MG63 (cell line): Measurements from ENCODE around the gene SYCP3. TPM values are rescaled to one million over a fixed set of nuclear protein-coding genes. Genes with fewer than 3 reads are reported as not detected.

Experiments used
- DNase-seq: peaks from one replicate; pipeline ENCODE4 v3.0.0-alpha.2; 2020
- H3K27me3 ChIP-seq: fragments of 250-450 bp; sonication (Bioruptor Pico); 2 replicates; pipeline ENCODE4 v1.5.1; 2020; ENCODE audit warnings: mild to moderate bottlenecking, moderate library complexity
- H3K36me3 ChIP-seq: fragments of 250-450 bp; sonication (Bioruptor Pico); 2 replicates; pipeline ENCODE4 v1.5.1; 2020; ENCODE audit warnings: mild to moderate bottlenecking, moderate library complexity
- H3K4me3 ChIP-seq: fragments of 250-450 bp; sonication (Bioruptor Pico); 2 replicates; pipeline ENCODE4 v1.5.1; 2020; ENCODE audit warnings: mild to moderate bottlenecking, moderate library complexity
- H3K9me3 ChIP-seq: fragments of 250-450 bp; sonication (Bioruptor Pico); 2 replicates; pipeline ENCODE4 v1.5.1; 2020; ENCODE audit warnings: mild to moderate bottlenecking, moderate library complexity
- total RNA-seq: library from RNA; depleted of rRNA; stranded (reverse); fragments of >200 nt; shearing (Covaris generic); gene quantifications from 2 replicates; pipeline ENCODE4 v1.2.3, GENCODE V29; 2014; ENCODE audit warnings: low replicate concordance; rRNA removed

Gene SYCP3
- not detected in 2 replicates for total RNA-seq

DNA sequence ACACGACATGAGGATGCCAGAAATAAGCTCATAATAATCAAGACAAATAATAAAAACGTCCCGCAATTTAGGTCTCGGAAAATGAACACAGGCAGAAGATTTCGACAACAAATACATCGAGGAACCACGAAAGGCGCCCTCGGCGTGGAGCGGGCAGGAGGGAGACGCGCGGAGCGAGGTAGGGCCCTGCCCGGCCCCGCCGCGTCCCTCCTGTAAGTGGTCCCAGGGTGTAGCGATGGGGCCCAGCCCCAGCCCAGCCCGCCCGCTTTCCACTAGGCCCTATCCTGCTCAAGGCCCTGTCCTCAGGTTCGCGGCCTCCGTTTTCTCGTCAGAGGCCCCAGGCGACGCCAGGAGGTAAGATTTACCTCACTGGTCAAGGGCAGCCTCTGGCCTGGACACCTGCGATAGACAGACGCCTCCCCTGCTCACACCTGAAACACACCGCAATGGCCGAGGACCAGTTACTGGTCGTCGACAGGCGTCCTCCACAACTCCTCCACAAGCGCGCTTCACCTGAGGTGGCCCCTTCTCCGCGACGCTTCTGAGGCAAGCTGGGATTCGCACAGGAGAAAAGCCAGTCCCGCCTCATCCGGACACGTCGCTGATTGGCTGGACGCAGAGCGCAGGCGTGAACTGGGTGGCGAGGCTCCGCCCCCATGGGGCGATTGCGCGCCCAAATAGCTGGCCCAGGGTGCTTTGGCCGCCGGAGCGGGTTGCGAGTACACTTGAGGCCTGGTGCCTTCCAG, at the start of gene SYCP3:
SYCP3 (minus strand) TSS at position 543 of the 746 bp plus-strand sequence. CDS start 1,527 bp downstream, outside the sequence.
- H3K9me3 ChIP-seq: no peaks in the 10 kb centered on the region

DNA sequence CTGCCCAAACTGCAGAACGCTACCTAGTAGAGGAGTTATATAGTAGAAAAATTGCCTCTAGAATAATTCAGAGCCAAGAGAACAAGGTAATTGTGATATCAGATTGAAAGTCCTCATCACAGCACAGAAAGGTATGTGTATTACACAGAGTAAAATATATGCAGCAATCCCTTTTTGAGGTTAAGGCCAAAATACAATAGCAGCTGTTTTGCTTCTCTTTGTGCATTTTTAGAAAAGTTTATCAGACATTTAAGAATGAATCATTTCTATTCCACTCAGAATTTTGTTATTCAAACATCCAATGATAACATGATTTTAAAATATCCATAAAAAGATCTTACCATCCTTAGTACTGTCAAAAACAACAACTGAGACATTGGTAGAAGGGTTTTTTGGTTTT, 46.4 kb upstream of the SYCP3 start:
- Histone ChIP-seq H3K4me3 (no peak overlapping the region), H3K9me3 (no peaks in the 10 kb centered on the region), H3K36me3 (no peaks in the 10 kb centered on the region), H3K27me3 (no peaks in the 10 kb centered on the region)
- DNase-seq: no peak

More for the DNA sequence above, at the start of gene SYCP3:
- H3K27me3 ChIP-seq: no peaks in the 10 kb centered on the region
- H3K4me3 ChIP-seq: no peak within 1 kb of the TSS
- DNase-seq: no peak
- H3K36me3 ChIP-seq: no peaks in the 10 kb centered on the region

DNA sequence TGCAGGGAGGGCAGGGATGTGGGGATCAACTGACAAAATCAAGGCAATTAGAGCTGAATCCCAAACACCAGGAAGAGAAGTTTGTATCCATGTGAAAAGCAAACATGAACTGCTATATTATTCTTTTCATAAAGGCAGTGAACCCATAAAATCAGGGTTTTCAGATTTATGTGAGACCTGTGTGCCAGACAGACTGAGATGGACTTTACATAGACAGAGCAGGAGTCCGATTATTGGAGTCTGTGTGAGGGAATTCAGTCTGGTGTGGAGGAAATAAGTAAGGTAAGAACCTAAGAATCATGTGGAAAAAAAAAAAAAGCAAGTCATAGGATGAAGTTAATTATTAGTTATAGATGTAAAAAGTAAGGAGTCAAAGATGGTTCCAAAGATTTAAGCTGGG, 45.1 kb upstream of the SYCP3 start:
- Histone ChIP-seq H3K4me3 (no peak overlapping the region), H3K9me3 (no peaks in the 10 kb centered on the region), H3K27me3 (no peaks in the 10 kb centered on the region), H3K36me3 (no peaks in the 10 kb centered on the region; the same call in 1 of the 2 replicates)
- no peak for DNase-seq

DNA sequence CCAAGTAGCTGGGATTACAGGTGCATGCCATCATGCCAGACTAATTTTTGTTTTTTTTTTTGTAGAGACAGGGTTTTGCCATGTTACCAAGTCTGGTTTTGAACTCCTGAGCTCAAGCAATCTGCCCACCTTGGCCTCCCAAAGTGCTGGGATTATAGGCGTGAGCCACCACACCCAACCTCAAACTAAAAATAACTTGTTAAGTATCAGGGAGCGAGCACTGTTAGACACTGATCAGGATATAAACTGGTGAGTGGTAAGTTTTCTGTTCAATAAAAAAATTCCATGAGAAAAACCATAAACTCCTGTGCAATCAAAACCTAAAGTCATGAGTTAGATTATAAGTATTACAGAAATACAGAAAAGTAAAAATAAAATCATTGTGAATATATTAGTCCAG, 44.6 kb upstream of the SYCP3 start:
- H3K27me3 ChIP-seq: no peaks in the 10 kb centered on the region
- no peaks in the 10 kb centered on the region; the same call in 1 of the 2 replicates for H3K36me3 ChIP-seq
- DNase-seq: no peak
- H3K9me3 ChIP-seq: no peaks in the 10 kb centered on the region
- no peak overlapping the region for H3K4me3 ChIP-seq

DNA sequence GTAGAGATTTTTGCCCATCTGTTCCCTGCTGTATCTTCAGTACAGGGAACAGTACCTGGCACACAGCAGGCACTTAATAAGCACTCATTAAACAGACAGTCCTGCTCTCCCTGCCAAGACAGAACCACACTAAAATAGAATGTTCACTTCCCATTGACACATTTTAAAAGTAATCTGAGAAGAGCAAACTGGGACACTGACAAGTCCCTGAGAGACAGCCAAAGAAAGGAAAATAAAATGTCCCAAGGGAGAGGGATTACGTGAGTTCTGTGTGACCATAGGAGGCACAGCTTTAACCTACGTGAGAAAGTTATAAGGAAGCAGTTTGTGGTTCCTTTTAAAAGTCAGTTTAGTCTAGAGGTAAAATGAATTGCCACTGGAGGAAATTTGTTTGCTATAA, 43.9 kb upstream of the SYCP3 start:
- H3K27me3 ChIP-seq: no peaks in the 10 kb centered on the region
- H3K36me3 ChIP-seq: no peaks in the 10 kb centered on the region; the same call in 1 of the 2 replicates
- H3K4me3 ChIP-seq: no peak overlapping the region
- H3K9me3 ChIP-seq: no peaks in the 10 kb centered on the region
- DNase-seq: no peak

DNA sequence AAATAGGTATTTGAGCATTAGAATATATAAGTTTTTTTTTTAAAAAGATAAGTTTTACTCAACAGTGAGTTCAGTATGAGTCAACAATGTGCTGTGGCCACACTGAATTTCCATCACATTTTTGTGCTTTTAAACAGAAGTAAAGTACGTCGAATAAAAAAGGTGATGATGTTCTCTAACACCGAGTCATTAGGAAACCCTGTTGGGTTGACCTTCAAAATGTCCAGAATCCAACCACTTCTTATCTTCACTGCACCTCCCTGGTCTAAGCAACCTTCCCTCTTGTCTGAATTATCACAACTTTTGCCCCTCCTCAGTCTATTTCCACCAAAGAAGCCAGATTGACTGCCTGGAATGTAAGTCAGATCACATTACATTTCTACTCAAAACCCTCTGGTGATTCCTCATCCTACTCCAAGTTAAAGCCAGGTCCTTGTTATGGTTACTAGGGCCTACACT, 43.0 kb upstream of the SYCP3 start:
- H3K9me3 ChIP-seq: no peaks in the 10 kb centered on the region
- no peaks in the 10 kb centered on the region; the same call in 1 of the 2 replicates for H3K36me3 ChIP-seq
- no peaks in the 10 kb centered on the region for H3K27me3 ChIP-seq
- no peak for DNase-seq
- H3K4me3 ChIP-seq: no peak overlapping the region

DNA sequence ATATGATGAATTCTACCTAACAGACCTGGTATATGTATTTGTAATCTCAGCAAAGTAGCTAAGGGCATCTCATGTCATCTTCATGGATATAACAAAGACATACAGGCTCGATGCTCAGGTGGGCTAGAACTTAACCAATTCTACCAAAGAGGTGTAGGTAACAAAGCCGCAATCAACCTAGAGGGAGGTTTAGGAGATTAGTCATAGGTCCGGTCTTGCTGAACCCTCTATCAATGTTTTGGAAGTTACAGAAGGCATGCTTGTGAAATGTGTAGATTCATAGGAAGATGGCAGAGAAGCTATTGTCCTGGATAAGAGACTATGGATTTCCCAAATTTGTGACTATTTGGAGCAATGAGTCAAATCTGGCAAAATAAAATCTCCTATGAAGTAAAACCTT, 42.6 kb upstream of the SYCP3 start:
- H3K4me3 ChIP-seq: no peak overlapping the region
- DNase-seq: no peak
- H3K9me3 ChIP-seq: no peaks in the 10 kb centered on the region
- H3K36me3 ChIP-seq: no peaks in the 10 kb centered on the region; the same call in 1 of the 2 replicates
- no peaks in the 10 kb centered on the region for H3K27me3 ChIP-seq

DNA sequence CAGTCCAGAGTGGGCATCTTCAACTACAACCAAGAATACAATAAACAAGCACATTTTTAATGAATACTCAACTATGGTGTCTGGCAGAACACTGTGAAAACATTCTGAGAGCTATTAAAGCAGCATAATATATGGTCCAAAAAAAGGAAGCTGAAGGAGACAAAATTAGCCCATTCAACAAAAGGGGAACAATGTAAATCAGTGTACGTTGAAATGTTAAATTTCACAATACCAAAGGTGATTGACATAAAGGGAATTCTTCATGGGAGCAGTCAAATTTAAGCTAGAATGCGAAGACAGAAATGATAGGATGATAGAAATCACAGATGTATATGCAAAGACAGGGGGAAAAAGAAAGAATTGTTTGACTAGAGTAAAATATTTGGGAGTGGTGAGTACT, 41.3 kb upstream of the SYCP3 start:
- Histone ChIP-seq H3K36me3 (no peaks in the 10 kb centered on the region; the same call in 1 of the 2 replicates), H3K27me3 (no peaks in the 10 kb centered on the region), H3K4me3 (no peak overlapping the region), H3K9me3 (no peaks in the 10 kb centered on the region)
- DNase-seq: no peak

DNA sequence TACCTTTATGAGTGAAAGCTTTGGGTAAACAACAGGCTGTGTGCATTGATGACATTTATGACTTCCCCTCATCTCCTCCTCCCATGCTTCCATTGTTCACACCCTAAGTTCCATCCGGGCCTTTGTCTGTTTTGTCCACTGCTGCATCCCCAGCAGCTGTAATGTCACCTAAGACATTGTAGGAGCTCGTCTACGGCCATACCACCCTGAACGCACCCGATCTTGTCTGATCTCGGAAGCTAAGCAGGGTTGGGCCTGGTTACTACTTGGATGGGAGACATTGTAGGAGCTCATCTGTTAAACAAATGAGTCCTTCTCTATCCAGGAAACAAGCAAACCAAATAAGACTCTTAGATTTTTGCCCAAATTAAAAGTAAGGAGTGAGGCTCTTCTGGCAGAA, 40.4 kb upstream of the SYCP3 start:
- Histone ChIP-seq H3K9me3 (no peaks in the 10 kb centered on the region), H3K4me3 (no peak overlapping the region), H3K27me3 (no peaks in the 10 kb centered on the region), H3K36me3 (no peaks in the 10 kb centered on the region; the same call in 1 of the 2 replicates)
- DNase-seq: no peak

DNA sequence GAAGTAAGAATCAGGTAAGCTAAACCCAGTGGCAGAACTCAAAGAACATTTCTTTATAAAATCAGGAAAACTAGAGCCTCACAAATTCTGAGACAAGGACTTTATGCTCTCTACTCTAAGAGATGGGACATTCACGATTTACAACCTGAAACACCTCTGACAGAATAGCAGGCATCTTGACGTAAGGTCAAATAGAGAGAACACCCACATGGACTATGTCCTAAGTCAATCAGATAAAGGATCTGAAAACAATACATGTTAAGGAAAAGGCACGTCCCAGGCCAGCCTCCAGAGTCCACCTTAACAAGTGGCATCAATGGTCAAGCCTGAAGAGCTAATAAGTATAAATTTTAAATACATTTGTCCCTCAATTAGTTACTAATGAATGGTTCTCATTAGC, 39.9 kb upstream of the SYCP3 start:
- no peak for DNase-seq
- Histone ChIP-seq H3K36me3 (no peaks in the 10 kb centered on the region; the same call in 1 of the 2 replicates), H3K9me3 (no peaks in the 10 kb centered on the region), H3K4me3 (no peak overlapping the region), H3K27me3 (no peaks in the 10 kb centered on the region)

DNA sequence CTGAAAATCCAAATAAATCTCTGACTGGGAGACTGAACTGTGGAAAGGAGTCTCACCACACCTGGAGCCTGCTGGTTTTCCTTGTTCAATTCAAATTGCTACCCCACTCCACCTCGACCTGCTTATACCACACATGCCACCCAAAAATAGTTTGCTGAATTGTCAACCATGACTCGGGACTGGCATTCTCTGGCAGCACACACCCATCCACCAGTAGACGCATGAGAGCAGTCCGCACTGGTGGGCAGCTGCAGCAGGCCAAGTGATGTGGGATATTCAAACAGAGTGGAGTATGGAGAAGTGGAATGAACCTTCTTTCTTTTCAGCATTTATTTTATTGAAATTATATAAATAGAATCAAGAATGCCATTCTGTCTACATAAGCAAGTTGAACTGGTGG, 38.7 kb upstream of the SYCP3 start:
- H3K4me3 ChIP-seq: no peak overlapping the region
- no peaks in the 10 kb centered on the region for H3K27me3 ChIP-seq
- no peaks in the 10 kb centered on the region; the same call in 1 of the 2 replicates for H3K36me3 ChIP-seq
- no peaks in the 10 kb centered on the region for H3K9me3 ChIP-seq
- no peak for DNase-seq

DNA sequence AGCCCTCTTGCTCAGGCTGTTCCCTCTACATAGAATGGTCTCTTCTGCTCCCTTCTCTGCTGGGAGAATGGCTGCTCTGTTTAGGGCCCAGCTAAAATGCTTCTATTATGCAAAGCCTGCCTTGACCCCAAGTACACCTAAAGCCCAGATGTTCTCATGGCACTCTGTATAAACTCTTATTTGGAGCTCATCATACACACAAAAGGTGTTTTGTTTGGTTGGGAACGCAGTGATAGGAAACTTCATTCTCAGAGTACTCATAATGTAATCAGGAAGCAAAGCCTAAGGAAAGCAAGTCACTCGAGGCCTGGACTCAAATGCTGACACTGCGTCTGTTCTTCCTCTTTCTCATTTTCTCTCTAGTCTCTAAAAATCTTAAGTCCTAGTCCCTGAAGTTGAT, 38.2 kb upstream of the SYCP3 start:
- DNase-seq: no peak
- Histone ChIP-seq H3K27me3 (no peaks in the 10 kb centered on the region), H3K36me3 (no peaks in the 10 kb centered on the region; the same call in 1 of the 2 replicates), H3K4me3 (no peak overlapping the region), H3K9me3 (no peaks in the 10 kb centered on the region)

DNA sequence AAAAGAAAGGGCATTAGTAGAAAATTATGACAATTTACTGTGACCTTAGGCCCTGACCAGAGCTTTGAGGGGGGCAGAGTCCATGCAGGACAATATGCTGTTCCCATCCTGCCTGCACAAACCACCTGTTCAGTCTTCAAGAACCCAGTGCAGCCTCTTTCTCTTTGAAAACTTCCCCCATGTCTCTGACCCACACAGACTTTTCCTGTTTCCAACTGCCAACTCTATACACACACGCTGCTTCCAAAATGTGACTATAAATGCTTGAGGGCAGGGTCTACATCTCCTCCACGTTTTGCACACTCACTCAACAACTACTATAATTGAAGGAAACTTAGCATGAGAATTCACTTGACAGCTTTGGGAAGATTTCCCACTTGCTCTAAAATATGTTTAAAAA, 36.6 kb upstream of the SYCP3 start:
- Histone ChIP-seq H3K9me3 (no peaks in the 10 kb centered on the region), H3K36me3 (no peaks in the 10 kb centered on the region; the same call in 1 of the 2 replicates), H3K27me3 (no peaks in the 10 kb centered on the region), H3K4me3 (no peak overlapping the region)
- DNase-seq: no peak

DNA sequence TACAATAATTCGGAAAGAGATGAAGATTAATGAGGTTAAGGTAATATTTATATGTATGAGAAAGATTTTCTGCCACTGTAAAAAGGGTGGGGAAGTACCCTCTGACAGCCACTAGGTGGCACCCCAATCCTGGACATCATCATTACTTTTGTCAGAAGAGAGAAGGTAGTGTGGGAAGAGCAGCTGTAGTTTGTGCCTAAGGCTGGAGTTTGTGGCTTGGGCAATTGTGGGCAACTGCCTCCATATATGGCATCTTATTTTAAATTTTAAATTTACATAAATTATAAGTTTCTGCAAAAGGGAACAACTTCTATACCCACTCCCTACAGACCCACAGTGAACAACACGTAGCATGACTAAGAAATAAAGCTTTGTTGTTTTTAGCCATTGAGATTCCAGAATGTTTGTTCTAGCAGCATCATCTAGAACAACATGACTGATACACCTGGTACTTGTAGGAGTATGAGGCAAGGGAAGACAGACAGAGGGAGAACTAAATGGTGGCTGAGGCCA, 34.4 kb upstream of the SYCP3 start:
- DNase-seq: peak; percentile 23
- Histone ChIP-seq H3K4me3 (no peak overlapping the region), H3K27me3 (no peaks in the 10 kb centered on the region), H3K36me3 (no peaks in the 10 kb centered on the region), H3K9me3 (no peaks in the 10 kb centered on the region)

DNA sequence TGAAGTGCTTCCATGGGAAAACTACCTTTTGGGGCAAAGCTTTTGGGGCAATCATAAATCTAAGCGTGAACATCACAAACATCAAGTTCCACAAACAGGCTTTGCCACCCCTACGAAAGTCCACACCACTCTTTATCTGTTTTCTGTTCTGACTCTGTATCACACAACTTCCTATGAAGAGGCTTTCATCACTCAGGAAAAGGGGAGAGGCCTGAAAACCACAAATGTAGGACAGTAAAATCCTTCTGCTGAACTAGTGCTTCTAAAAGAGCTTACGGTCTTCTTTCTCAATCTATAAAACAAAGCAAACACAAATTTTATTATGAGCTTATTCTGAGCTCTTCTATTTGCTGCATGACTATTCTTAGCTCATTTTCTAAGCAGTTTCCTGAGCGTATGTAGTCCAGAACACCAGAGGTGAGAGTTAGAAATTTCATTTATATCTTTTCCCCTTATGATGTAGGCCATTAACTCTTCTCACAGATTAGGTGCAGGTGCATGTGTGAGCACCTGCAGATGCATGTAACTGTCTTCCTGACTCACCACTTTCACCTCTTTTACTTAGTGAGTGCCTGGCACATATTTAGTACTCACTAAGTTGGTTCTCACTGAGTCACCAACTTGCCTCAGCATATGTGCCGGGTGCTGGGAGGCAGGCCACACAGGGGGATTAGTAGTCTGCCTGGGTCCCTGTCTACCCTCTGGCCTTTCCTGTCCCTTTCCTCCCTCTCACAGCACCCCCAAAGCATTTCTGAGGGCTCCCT, 32.9 kb upstream of the SYCP3 start:
- H3K4me3 ChIP-seq: no peak overlapping the region
- no peaks in the 10 kb centered on the region for H3K9me3 ChIP-seq
- no peaks in the 10 kb centered on the region for H3K27me3 ChIP-seq
- H3K36me3 ChIP-seq: no peaks in the 10 kb centered on the region
- no peak for DNase-seq

DNA sequence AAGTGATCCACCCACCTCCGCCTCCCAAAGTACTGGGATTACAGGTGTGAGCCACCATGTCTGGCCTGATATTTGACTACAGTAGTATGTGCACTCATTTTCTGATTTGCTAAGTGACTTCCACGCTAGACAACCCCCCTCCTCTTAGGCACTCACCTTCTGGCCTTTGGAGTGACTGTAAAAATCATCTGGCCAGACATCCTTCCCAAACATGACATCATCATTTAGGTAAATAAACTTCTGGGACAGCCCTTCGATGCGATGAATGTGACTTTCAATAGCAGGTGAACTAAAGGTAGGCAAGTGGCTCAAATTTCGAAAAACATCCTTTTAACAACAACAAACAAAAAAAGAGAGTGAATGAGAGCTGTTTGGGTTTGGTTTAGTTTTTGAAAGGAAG, 30.6 kb upstream of the SYCP3 start:
- H3K4me3 ChIP-seq: no peak overlapping the region
- no peaks in the 10 kb centered on the region for H3K27me3 ChIP-seq
- DNase-seq: no peak
- no peaks in the 10 kb centered on the region for H3K9me3 ChIP-seq
- H3K36me3 ChIP-seq: no peaks in the 10 kb centered on the region

DNA sequence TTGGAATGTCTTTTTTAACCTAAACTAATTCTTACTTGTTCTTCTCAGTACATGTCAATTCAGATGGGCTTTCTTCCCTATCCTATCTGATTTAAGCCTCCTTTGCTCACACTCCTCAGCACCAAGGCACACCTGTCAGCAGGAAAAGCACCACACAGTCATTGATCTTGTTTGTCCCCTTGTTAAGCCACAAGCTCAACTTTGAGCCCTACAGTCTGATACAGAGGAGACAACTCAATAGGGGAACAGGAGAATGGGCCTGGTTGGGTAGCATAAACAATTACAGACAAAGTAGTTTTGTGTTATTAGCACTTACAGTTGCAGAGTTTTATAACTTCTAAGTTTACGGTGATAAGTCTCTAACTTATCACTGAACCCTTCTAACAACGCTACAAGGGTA, 29.5 kb upstream of the SYCP3 start:
- Histone ChIP-seq H3K4me3 (no peak overlapping the region), H3K36me3 (no peaks in the 10 kb centered on the region), H3K9me3 (no peaks in the 10 kb centered on the region), H3K27me3 (no peaks in the 10 kb centered on the region)
- DNase-seq: no peak
